ENCODE measurements around the gene MCRIP1. TPM values are rescaled to one million over a fixed set of nuclear protein-coding genes. Genes with fewer than 3 reads are reported as not detected.

The MCRIP1 gene
- total and polyA plus RNA-seq, 2 of the 8 experiments (the other 6 are each of a cell fraction or from before 2014, with no cell fraction given): 103 to 151 TPM

DNA sequence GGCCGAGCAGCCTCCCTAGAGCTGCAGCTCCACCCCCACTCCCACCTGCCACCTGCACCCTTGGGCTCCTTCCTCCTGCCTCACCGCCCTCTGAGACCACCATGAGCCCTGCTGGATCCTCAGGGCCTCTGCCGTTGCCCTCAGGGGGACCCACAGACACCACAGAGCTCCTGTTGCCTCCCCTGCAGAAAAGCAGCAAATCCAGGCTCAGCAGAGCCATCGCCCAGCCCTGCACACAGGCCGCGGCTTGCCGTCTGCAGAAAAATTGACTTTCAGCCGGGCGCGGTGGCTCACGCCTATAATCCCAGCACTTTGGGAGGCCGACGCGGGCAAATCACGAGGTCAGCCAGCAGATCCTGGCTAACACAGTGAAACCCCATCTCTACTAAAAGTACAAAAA, 8.8 kb upstream of the MCRIP1 start (continued):
- no peak for TF ChIP-seq ZNF274 (IDR thresholded peaks at IDR 0.05; ENCODE audit: borderline replicate concordance, extremely low read depth, low read length)
- TF ChIP-seq TCF12 (IDR thresholded peaks at IDR 0.05; ENCODE audit: low read depth, low read length): no peak
- TF ChIP-seq NRF1 (IDR thresholded peaks at IDR 0.05; ENCODE audit: low read depth, low read length): no peak
- TF ChIP-seq EZH2 (IDR thresholded peaks at IDR 0.05; ENCODE audit: low read depth, low read length, severe bottlenecking): no peak
- no peak for TF ChIP-seq SIRT6 (IDR thresholded peaks at IDR 0.05; ENCODE audit: low read length)

Measured in H1 (cell line).